DMS153 (cell line): ENCODE measurements around the gene GFER.
"Not testable (repeated sequence)": the region's sequence is repeated elsewhere in the genome, so short reads cannot be mapped to it uniquely, and the experiment has no call there.

Experiments used
- DNase-seq: peaks from one replicate; lab custom pipeline; 2025; lab: John Stamatoyannopoulos, UW

The GFER gene

GRCh38 chr16:2026461-2027023 is 42.5 kb downstream of the GFER start, which contains the start of gene NHERF2:
Gene NHERF2 (plus strand): TSS chr16:2026902. CDS start chr16:2027006, 104 bp downstream.
- no peak for DNase-seq

GRCh38 chr16:2027024-2028010 is 43.3 kb downstream of the GFER start:
- no peak for DNase-seq

- DNase-seq = no peak
Observed at GRCh38 chr16:2028146-2028545, 44.2 kb downstream of the GFER start.

- no peak for DNase-seq
Observed at GRCh38 chr16:2028620-2029220, 44.7 kb downstream of the GFER start.

GRCh38 chr16:2029350-2029749 is 45.4 kb downstream of the GFER start:
- DNase-seq = no peak

- DNase-seq = no peak
Observed at GRCh38 chr16:2030036-2030435, 46.0 kb downstream of the GFER start.

GRCh38 chr16:2031081-2031577 is 47.1 kb downstream of the GFER start:
- no peak for DNase-seq

- no peak for DNase-seq
Observed at GRCh38 chr16:2032285-2033056, 48.5 kb downstream of the GFER start.

- DNase-seq = no peak
Observed at GRCh38 chr16:2033057-2033908, 49.3 kb downstream of the GFER start.

- DNase-seq = not testable (repeated sequence)
Observed at GRCh38 chr16:2033909-2034695, 50.1 kb downstream of the GFER start.

- no peak for DNase-seq
Observed at GRCh38 chr16:2034696-2035430, 50.9 kb downstream of the GFER start.

- peak; percentile 31 for DNase-seq
Observed at GRCh38 chr16:2035431-2036199, 51.6 kb downstream of the GFER start.

GRCh38 chr16:2036200-2036966 is 52.4 kb downstream of the GFER start:
- no peak for DNase-seq

GRCh38 chr16:2037115-2037514 is 53.1 kb downstream of the GFER start:
- no peak for DNase-seq
